ENCODE data around the gene SAMSN1. TPM values are rescaled to one million over a fixed set of nuclear protein-coding genes. Genes with fewer than 3 reads are reported as not detected.

Gene SAMSN1
- total RNA-seq, 1 experiment from 2014 or later, result 2.8 TPM

DNA sequence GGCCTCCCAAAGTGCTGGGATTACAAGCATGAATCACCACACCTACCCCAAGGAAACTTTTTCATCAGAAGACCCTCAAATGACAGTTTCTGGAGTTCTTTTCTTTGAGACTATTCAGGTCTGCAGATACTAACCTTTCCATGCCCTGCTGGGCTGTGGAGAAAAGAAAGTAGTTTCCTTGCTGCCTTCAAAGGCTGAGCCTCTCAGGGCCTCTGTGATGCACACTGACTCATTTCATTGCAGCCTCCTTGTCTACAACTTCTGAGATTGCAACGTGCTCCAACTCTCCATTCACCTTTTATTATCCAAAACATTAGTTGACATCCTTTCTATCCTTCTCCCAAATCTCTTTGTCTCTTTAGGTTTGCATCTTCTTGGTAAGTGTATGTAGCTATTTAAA is 8.8 kb upstream of the SAMSN1 start:
- Histone ChIP-seq H2AFZ (ENCODE audit: low read length) (no peak overlapping the region), H3K9me3 (ENCODE audit: control insufficient read depth, low read depth, low read length) (no peaks in the 10 kb centered on the region), H2BK12ac (ENCODE audit: insufficient read length, low read depth, low read length) (no peak overlapping the region), H3K4me1 (ENCODE audit: insufficient read depth, low read length) (no peaks in the 10 kb centered on the region; the same call in 1 of the 2 replicates), H3K4me2 (ENCODE audit: insufficient read depth, insufficient read length, low read length) (no peak overlapping the region), H3K18ac (ENCODE audit: insufficient read length, low read depth, low read length) (no peak overlapping the region), H3K79me1 (ENCODE audit: insufficient read depth, low read depth, low read length, poor library complexity, severe bottlenecking) (no peaks in the 10 kb centered on the region), H3K23ac (ENCODE audit: insufficient read length, low read depth, low read length) (no peak overlapping the region), H2BK120ac (ENCODE audit: low read depth, low read length, poor library complexity, severe bottlenecking) (no peak overlapping the region), H3K27me3 (ENCODE audit: insufficient read depth, low read length) (no peaks in the 10 kb centered on the region), H3K79me2 (ENCODE audit: insufficient read depth, low read length) (no peaks in the 10 kb centered on the region), H3K9ac (ENCODE audit: extremely low read depth, insufficient read length, low read length) (no peak overlapping the region), H3K56ac (ENCODE audit: insufficient read length, low read depth, low read length) (no peak overlapping the region), H3T11ph (ENCODE audit: low read length) (no peak overlapping the region), H2BK5ac (ENCODE audit: insufficient read length, low read length) (no peak overlapping the region), H3K27ac (ENCODE audit: insufficient read length, low read depth, low read length) (no peak overlapping the region), H2AK5ac (ENCODE audit: insufficient read length, low read length) (peak overlapping the region; percentile 23), H3K4ac (ENCODE audit: low read depth, low read length) (no peak overlapping the region), H2BK15ac (ENCODE audit: low read depth, low read length) (no peak overlapping the region), H3K14ac (ENCODE audit: insufficient read depth, low read length) (no peak overlapping the region), H2BK20ac (ENCODE audit: low read depth, low read length, poor library complexity, severe bottlenecking) (no peak overlapping the region), H4K5ac (ENCODE audit: insufficient read length, low read depth, low read length) (no peak overlapping the region), H3K23me2 (ENCODE audit: insufficient read length, low read depth, low read length, poor library complexity, severe bottlenecking) (no peaks in the 10 kb centered on the region), H4K91ac (ENCODE audit: insufficient read length, low read depth, low read length) (no peak overlapping the region), H4K8ac (replicated peaks; ENCODE audit: insufficient read length, low read depth, low read length) (no peak overlapping the region), H4K20me1 (ENCODE audit: control insufficient read depth, insufficient read depth, insufficient read length) (no peaks in the 10 kb centered on the region)
- H3K27me3 Mint-ChIP-seq (ENCODE audit: low read depth), result no peaks in the 10 kb centered on the region
- no peak for DNase-seq
- H3K4me1 Mint-ChIP-seq, result peaks cover 10 to 12% of the 10 kb centered on the region in 2 experiments
- TF ChIP-seq, protein P1, sequence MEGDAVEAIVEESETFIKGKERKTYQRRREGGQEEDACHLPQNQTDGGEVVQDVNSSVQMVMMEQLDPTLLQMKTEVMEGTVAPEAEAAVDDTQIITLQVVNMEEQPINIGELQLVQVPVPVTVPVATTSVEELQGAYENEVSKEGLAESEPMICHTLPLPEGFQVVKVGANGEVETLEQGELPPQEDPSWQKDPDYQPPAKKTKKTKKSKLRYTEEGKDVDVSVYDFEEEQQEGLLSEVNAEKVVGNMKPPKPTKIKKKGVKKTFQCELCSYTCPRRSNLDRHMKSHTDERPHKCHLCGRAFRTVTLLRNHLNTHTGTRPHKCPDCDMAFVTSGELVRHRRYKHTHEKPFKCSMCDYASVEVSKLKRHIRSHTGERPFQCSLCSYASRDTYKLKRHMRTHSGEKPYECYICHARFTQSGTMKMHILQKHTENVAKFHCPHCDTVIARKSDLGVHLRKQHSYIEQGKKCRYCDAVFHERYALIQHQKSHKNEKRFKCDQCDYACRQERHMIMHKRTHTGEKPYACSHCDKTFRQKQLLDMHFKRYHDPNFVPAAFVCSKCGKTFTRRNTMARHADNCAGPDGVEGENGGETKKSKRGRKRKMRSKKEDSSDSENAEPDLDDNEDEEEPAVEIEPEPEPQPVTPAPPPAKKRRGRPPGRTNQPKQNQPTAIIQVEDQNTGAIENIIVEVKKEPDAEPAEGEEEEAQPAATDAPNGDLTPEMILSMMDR (conservative IDR thresholded peaks at IDR 0.05), result no peak
- peaks cover 0 to 2% of the 10 kb centered on the region in 2 experiments; a peak in 2 of 5 replicates for H3K9me3 Mint-ChIP-seq
- no peak overlapping the region for H3K4me3 Mint-ChIP-seq
- no peaks in the 10 kb centered on the region; a peak in 1 of 7 replicates for H3K36me3 Mint-ChIP-seq (ENCODE audit: insufficient read depth in 1 of 3, low read depth in 3 of 3)
- WGBS (ENCODE audit: extremely low coverage, insufficient read length, low lambda C conversion rate), result no CpG with 5 or more reads among the region's 1 CpG
- H3K27ac Mint-ChIP-seq, result no peak overlapping the region

Measured in H9 (cell line).